Raji (cell line): ENCODE measurements around the gene EIF4ENIF1.
A peak's percentile ranks its signal among the peaks of the same experiment; 100 is the strongest.

Experiments
- POLR2A ChIP-seq: IDR thresholded peaks from 2 replicates; pipeline ENCODE4 v1.6.1; 2011; ENCODE audit warnings: low read depth, low read length, control low read depth; ENCODE audit not compliant: insufficient read depth

The EIF4ENIF1 gene

GRCh38 chr22:31400023-31400397 is 89.6 kb downstream of the EIF4ENIF1 start:
- no peak for TF ChIP-seq POLR2A

DNA sequence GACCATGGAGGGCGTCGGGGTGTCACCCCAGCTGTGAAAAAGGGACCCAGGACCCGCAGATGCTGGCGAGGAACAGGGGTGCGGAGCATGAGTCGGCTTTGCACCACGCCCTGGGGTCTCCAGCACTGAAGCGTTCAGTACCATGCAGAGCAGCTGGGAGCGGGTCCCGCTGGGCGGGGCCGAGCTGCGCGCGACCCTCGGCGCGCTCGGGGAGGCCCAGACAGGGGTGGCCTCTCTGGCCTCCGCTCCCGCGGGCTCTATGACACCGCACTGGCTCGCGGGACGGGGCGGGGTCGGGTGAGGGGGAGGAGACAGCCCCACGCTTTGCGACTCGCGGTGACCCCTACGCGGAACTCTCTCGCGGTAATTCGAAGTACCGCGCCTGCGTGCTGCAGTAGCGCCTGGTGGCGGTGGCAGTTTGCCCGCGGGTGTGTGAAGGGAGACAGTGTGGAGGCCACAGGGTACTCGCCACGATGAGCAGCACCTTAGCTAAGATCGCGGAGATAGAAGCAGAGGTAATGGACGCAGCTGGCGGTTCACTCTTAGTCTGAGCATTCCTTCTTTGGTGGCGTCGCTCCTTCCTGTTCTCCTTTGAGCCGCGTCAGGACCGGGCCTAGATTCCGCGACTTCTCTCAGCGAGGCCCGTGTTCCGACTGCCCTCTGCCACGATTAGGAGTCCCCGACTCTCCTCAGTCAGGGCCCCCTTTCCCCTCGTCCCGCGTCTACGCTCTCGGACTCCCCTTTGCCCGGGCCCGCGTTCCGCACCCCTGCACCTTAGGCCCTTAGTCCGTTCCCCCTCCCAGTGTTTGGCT is 90.2 kb downstream of the EIF4ENIF1 start, which contains the start of gene DRG1:
Gene DRG1 (plus strand): TSS at position 394 of the 812 bp plus-strand sequence. CDS start 80 bp downstream, at position 474.
- TF ChIP-seq POLR2A, result peak; percentile 100

- no peak for TF ChIP-seq POLR2A
Observed at GRCh38 chr22:31398231-31398630, 91.4 kb downstream of the EIF4ENIF1 start.

DNA sequence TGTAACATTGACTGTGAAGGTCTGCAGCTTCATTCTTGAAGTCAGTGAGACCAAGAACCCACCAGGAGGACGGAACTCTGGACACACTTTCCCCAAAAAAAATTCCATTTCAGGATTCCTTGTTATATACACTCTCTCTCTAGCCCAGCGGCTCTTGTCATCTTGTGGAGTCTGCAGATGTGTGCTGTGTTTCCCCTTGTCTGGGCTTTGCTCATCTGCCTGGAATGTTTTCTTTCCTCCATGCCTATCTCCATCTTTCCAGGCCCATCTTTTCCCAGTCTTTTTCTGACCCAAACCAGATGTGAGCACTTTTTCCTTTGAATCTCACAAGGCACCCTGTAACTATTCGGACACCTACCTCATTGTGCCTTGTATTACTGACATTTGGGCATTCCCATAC is 95.3 kb downstream of the EIF4ENIF1 start:
- no peak for TF ChIP-seq POLR2A

- TF ChIP-seq POLR2A, result no peak
Observed at GRCh38 chr22:31393893-31394292, 95.7 kb downstream of the EIF4ENIF1 start.
